GM21526 (cell line): Measurements from ENCODE around the gene GLTPD2.
"Not testable (repeated sequence)": the region's sequence is repeated elsewhere in the genome, so short reads cannot be mapped to it uniquely, and the experiment has no call there.

Source experiments
- ATAC-seq: cut with Tn5 transposase; IDR thresholded peaks from one replicate; pipeline ENCODE4 v1.9.1; 2021; ENCODE audit warnings: moderate library complexity; ENCODE audit not compliant: unreplicated experiment, low FRiP score

GLTPD2 gene

GRCh38 chr17:4806777-4807604 lies 18.2 kb downstream of the GLTPD2 start, which contains the start of gene PLD2:
PLD2 (plus strand) TSS chr17:4807152; CDS start chr17:4807773, 621 bp downstream.
- ATAC-seq: no peak

GRCh38 chr17:4807605-4808377 lies 19.0 kb downstream of the GLTPD2 start:
- no peak for ATAC-seq

GRCh38 chr17:4808378-4808767 lies 19.6 kb downstream of the GLTPD2 start:
- no peak for ATAC-seq

GRCh38 chr17:4810696-4811290 lies 22.0 kb downstream of the GLTPD2 start:
- ATAC-seq: no peak

GRCh38 chr17:4811471-4811870 lies 22.7 kb downstream of the GLTPD2 start:
- ATAC-seq: no peak

GRCh38 chr17:4812690-4813089 lies 23.9 kb downstream of the GLTPD2 start:
- no peak for ATAC-seq

GRCh38 chr17:4815043-4815675 lies 26.4 kb downstream of the GLTPD2 start:
- no peak for ATAC-seq

GRCh38 chr17:4816826-4817225 lies 28.1 kb downstream of the GLTPD2 start:
- ATAC-seq: no peak

GRCh38 chr17:4818276-4818675 lies 29.5 kb downstream of the GLTPD2 start:
- ATAC-seq: no peak

- ATAC-seq: no peak
These were observed 34.1 kb downstream of the GLTPD2 start for GRCh38 chr17:4822835-4823234.

- no peak for ATAC-seq
These were observed 34.8 kb downstream of the GLTPD2 start for GRCh38 chr17:4823373-4824089.

- ATAC-seq: no peak
These were observed 38.6 kb downstream of the GLTPD2 start for GRCh38 chr17:4827399-4827798.

- ATAC-seq: not testable (repeated sequence)
These were observed 44.0 kb downstream of the GLTPD2 start for GRCh38 chr17:4832829-4833177.

- ATAC-seq: peak; percentile 73
These were observed 44.6 kb downstream of the GLTPD2 start, which contains the start of gene MINK1 for GRCh38 chr17:4833178-4833940. MINK1 (plus strand) TSS chr17:4833340; CDS start chr17:4833584, 244 bp downstream.

- ATAC-seq: no peak
These were observed 45.3 kb downstream of the GLTPD2 start for GRCh38 chr17:4833941-4834680.

- ATAC-seq: no peak
These were observed 45.9 kb downstream of the GLTPD2 start for GRCh38 chr17:4834681-4835020.

GRCh38 chr17:4836221-4836620 lies 47.5 kb downstream of the GLTPD2 start:
- ATAC-seq: no peak

- no peak for ATAC-seq
These were observed 48.9 kb downstream of the GLTPD2 start for GRCh38 chr17:4837471-4838308.
